ENCODE measurements around the gene TRRAP. TPM values are rescaled to one million over a fixed set of nuclear protein-coding genes. Genes with fewer than 3 reads are reported as not detected.

TRRAP gene
- total RNA-seq, 5 donors from 2014 or later (not counting 1 experiment from before 2014, with no cell fraction given) = 53.9 to 71.7 (median 65.8) TPM

- Mint-ChIP-seq H3K27ac (no peak overlapping the region), H3K4me3 (no peak overlapping the region), H3K36me3 (no peaks in the 10 kb centered on the region), H3K9me3 (no peaks in the 10 kb centered on the region), H3K4me1 (no peaks in the 10 kb centered on the region), H3K27me3 (peaks cover 10 to 17% of the 10 kb centered on the region in 2 donors)
- ATAC-seq (replicated peaks in 1 of 4) (no peak), DNase-seq (no peak)
- CTCF ChIA-PET = no interaction called here
- no peak overlapping the region for H3K27ac ChIP-seq (ENCODE audit: low read length)
- H3K4me1 ChIP-seq (ENCODE audit: control insufficient read depth in 1 of 2, extremely low read depth in 1 of 2, insufficient read depth in 2 of 2, low read length in 2 of 2) = no peaks in the 10 kb centered on the region
- POLR2A ChIA-PET = no interaction called here
- no peaks in the 10 kb centered on the region for H3K36me3 ChIP-seq (ENCODE audit: control insufficient read depth in 2 of 2, extremely low read depth in 1 of 2, insufficient read depth in 1 of 2, low read length in 1 of 2)
- no peak overlapping the region for H3K4me3 ChIP-seq (ENCODE audit: control insufficient read depth in 1 of 2, extremely low read depth in 1 of 2, low read length in 1 of 2)
- peaks cover 0 to 36% of the 10 kb centered on the region in 2 experiments for H3K27me3 ChIP-seq (replicated peaks in 1 of 2; ENCODE audit: control insufficient read depth in 2 of 2, extremely low read depth in 1 of 2, insufficient read depth in 2 of 2, low read length in 1 of 2)
- H3K9me3 ChIP-seq = no peaks in the 10 kb centered on the region
- WGBS (ENCODE audit: insufficient coverage) = 83% methylated on average over 1 of the region's 2 CpGs
Measured at GRCh38 chr7:98863601-98864000, 14.7 kb upstream of the TRRAP start.

DNA sequence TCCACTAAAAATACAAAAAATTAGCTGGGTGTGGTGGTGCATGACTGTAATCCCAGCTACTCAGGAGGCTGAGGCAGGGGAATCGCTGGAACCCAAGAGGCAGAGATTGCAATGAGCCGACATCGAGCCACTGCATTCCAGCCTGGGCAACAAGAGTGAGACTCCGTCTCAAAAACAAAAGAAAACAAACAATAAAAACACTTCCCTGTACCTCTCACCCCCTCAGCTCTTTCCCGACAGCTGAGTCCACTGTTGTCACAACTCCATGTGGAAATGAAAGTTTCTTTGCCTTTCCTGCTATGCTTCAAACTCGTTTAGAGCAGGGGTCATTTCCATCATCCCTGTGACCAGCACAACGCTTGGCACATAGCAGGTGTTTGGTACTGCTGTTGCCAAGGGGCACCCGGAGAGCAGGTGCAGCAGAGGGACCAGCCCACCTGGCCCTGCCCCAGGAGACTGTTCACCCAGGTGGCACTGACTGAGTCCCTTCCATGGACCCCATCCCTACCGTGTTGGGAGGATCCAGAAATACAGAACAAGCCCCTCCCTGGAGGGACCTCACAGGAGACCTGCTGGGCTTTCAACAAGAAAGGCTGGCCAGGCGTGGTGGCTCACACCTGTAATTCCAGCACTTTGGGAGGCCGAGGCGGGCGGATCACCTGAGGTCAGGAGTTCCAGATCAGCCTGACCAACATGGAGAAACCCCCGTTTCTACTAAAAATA lies 13.4 kb upstream of the TRRAP start:
- Mint-ChIP-seq H3K4me1 (no peaks in the 10 kb centered on the region), H3K27me3 (peaks cover 3 to 11% of the 10 kb centered on the region in 2 donors), H3K4me3 (no peak overlapping the region), H3K27ac (no peak overlapping the region), H3K36me3 (no peaks in the 10 kb centered on the region), H3K9me3 (no peaks in the 10 kb centered on the region)
- ATAC-seq (replicated peaks in 1 of 4) (no peak), DNase-seq (no peak)
- CTCF ChIA-PET = no interaction called here
- Histone ChIP-seq H3K9me3 (no peaks in the 10 kb centered on the region), H3K4me3 (ENCODE audit: control insufficient read depth in 1 of 2, extremely low read depth in 1 of 2, low read length in 1 of 2) (no peak overlapping the region), H3K27me3 (replicated peaks in 1 of 2; ENCODE audit: control insufficient read depth in 2 of 2, extremely low read depth in 1 of 2, insufficient read depth in 2 of 2, low read length in 1 of 2) (peaks cover 0 to 37% of the 10 kb centered on the region in 2 experiments), H3K4me1 (ENCODE audit: control insufficient read depth in 1 of 2, extremely low read depth in 1 of 2, insufficient read depth in 2 of 2, low read length in 2 of 2) (peaks cover 0 to 6% of the 10 kb centered on the region in 2 experiments), H3K36me3 (ENCODE audit: control insufficient read depth in 2 of 2, extremely low read depth in 1 of 2, insufficient read depth in 1 of 2, low read length in 1 of 2) (no peaks in the 10 kb centered on the region), H3K27ac (ENCODE audit: low read length) (no peak overlapping the region)
- POLR2A ChIA-PET = no interaction called here
- WGBS (ENCODE audit: insufficient coverage) = 71% methylated on average over 12 of the region's 14 CpGs

DNA sequence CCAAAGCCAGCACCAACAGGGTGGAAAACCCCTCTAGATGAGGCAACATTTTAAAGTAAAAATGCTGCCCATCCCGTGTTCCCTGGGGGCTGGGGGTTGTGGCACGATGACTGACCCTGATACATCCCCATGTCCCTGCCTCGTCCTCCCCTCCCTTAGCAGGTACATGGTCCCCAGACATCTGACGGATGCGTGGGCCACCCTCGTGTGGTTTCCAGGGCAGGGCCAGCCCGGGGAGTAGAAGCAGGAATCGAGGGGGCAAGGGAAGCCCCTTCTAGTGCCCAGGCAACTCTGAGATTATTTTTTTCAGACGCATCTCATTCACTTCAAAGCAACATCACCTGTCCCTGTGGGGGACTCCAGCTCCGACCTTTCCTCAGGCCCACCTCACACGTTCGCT lies 12.0 kb upstream of the TRRAP start:
- Histone ChIP-seq H3K27me3 (replicated peaks in 1 of 2; ENCODE audit: control insufficient read depth in 2 of 2, extremely low read depth in 1 of 2, insufficient read depth in 2 of 2, low read length in 1 of 2) (peaks cover 0 to 45% of the 10 kb centered on the region in 2 experiments), H3K4me3 (ENCODE audit: control insufficient read depth in 1 of 2, extremely low read depth in 1 of 2, low read length in 1 of 2) (no peak overlapping the region), H3K27ac (ENCODE audit: low read length) (no peak overlapping the region), H3K36me3 (ENCODE audit: control insufficient read depth in 2 of 2, extremely low read depth in 1 of 2, insufficient read depth in 1 of 2, low read length in 1 of 2) (no peaks in the 10 kb centered on the region), H3K9me3 (no peaks in the 10 kb centered on the region), H3K4me1 (ENCODE audit: control insufficient read depth in 1 of 2, extremely low read depth in 1 of 2, insufficient read depth in 2 of 2, low read length in 2 of 2) (peaks cover 0 to 20% of the 10 kb centered on the region in 2 experiments)
- CTCF ChIA-PET = no interaction called here
- H3K36me3 Mint-ChIP-seq = no peaks in the 10 kb centered on the region
- ATAC-seq (replicated peaks in 1 of 4) (no peak), DNase-seq (no peak)
- 83% methylated on average over 7 of the region's 12 CpGs for WGBS (ENCODE audit: insufficient coverage)
- POLR2A ChIA-PET = no interaction called here
- peaks cover 5 to 7% (median 7%) of the 10 kb centered on the region in 3 donors for H3K4me1 Mint-ChIP-seq
- H3K4me3 Mint-ChIP-seq = no peak overlapping the region
- peaks cover 4 to 14% of the 10 kb centered on the region in 2 donors for H3K27me3 Mint-ChIP-seq
- H3K9me3 Mint-ChIP-seq = no peaks in the 10 kb centered on the region
- H3K27ac Mint-ChIP-seq = no peak overlapping the region

DNA sequence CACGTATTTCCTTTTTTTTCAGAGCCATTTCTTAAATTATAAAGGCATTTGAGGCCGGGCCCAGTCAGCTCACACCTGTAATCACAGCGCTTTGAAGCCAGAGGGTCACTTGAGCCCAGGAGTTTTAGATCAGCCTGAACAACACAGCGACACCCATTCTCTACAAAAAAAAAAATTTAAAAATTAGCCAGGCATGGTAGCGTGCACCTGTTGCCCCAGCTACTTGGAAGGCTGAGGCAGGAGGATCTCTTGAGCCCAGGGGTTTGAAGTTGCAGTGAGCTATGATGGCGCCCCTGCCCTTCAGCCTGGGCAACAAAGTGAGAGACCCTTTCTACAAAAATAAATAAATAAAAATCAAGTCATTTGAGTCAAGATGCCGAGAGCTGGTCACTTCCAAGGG lies 11.6 kb upstream of the TRRAP start:
- H3K27me3 ChIP-seq (replicated peaks in 1 of 2; ENCODE audit: control insufficient read depth in 2 of 2, extremely low read depth in 1 of 2, insufficient read depth in 2 of 2, low read length in 1 of 2) = peaks cover 0 to 49% of the 10 kb centered on the region in 2 experiments
- H3K27ac ChIP-seq (ENCODE audit: low read length) = no peak overlapping the region
- ATAC-seq (replicated peaks in 1 of 4) (no peak), DNase-seq (no peak)
- H3K36me3 ChIP-seq (ENCODE audit: control insufficient read depth in 2 of 2, extremely low read depth in 1 of 2, insufficient read depth in 1 of 2, low read length in 1 of 2) = no peaks in the 10 kb centered on the region
- ChIA-PET CTCF (no interaction called here), POLR2A (no interaction called here)
- Mint-ChIP-seq H3K36me3 (no peaks in the 10 kb centered on the region), H3K27me3 (peaks cover 4 to 18% of the 10 kb centered on the region in 2 donors), H3K4me3 (no peak overlapping the region), H3K9me3 (no peaks in the 10 kb centered on the region), H3K27ac (no peak overlapping the region), H3K4me1 (peaks cover 5 to 7% (median 7%) of the 10 kb centered on the region in 3 donors)
- no peaks in the 10 kb centered on the region for H3K9me3 ChIP-seq
- no peak overlapping the region for H3K4me3 ChIP-seq (ENCODE audit: control insufficient read depth in 1 of 2, extremely low read depth in 1 of 2, low read length in 1 of 2)
- H3K4me1 ChIP-seq (ENCODE audit: control insufficient read depth in 1 of 2, extremely low read depth in 1 of 2, insufficient read depth in 2 of 2, low read length in 2 of 2) = peaks cover 0 to 20% of the 10 kb centered on the region in 2 experiments
- WGBS (ENCODE audit: insufficient coverage) = 43% methylated on average over 1 of the region's 7 CpGs

GRCh38 chr7:98868450-98868849 lies 9.9 kb upstream of the TRRAP start:
- Mint-ChIP-seq H3K27ac (no peak overlapping the region), H3K9me3 (no peaks in the 10 kb centered on the region), H3K36me3 (no peaks in the 10 kb centered on the region), H3K27me3 (peaks cover 4 to 16% of the 10 kb centered on the region in 2 donors), H3K4me1 (peaks cover 5 to 7% (median 7%) of the 10 kb centered on the region in 3 donors), H3K4me3 (peak overlapping the region in 1 of 3 donors; percentile 30)
- Histone ChIP-seq H3K36me3 (ENCODE audit: control insufficient read depth in 2 of 2, extremely low read depth in 1 of 2, insufficient read depth in 1 of 2, low read length in 1 of 2) (no peaks in the 10 kb centered on the region), H3K9me3 (no peaks in the 10 kb centered on the region), H3K4me1 (ENCODE audit: control insufficient read depth in 1 of 2, extremely low read depth in 1 of 2, insufficient read depth in 2 of 2, low read length in 2 of 2) (peaks cover 0 to 20% of the 10 kb centered on the region in 2 experiments), H3K27me3 (replicated peaks in 1 of 2; ENCODE audit: control insufficient read depth in 2 of 2, extremely low read depth in 1 of 2, insufficient read depth in 2 of 2, low read length in 1 of 2) (peaks cover 0 to 52% of the 10 kb centered on the region in 2 experiments), H3K4me3 (ENCODE audit: control insufficient read depth in 1 of 2, extremely low read depth in 1 of 2, low read length in 1 of 2) (no peak overlapping the region), H3K27ac (ENCODE audit: low read length) (no peak overlapping the region)
- ChIA-PET CTCF (no interaction called here), POLR2A (no interaction called here)
- no peak for ATAC-seq (replicated peaks in 1 of 4)
- WGBS (ENCODE audit: insufficient coverage) = no CpG with 5 or more reads among the region's 2 CpGs
- DNase-seq = no peak

- ChIA-PET CTCF (no interaction called here), POLR2A (no interaction called here)
Measured at GRCh38 chr7:98869027-98869596, 9.2 kb upstream of the TRRAP start.

More at GRCh38 chr7:98869027-98869596, 9.2 kb upstream of the TRRAP start:
- Histone ChIP-seq H3K36me3 (ENCODE audit: control insufficient read depth in 2 of 2, extremely low read depth in 1 of 2, insufficient read depth in 1 of 2, low read length in 1 of 2) (no peaks in the 10 kb centered on the region), H3K27ac (ENCODE audit: low read length) (no peak overlapping the region), H3K4me3 (ENCODE audit: control insufficient read depth in 1 of 2, extremely low read depth in 1 of 2, low read length in 1 of 2) (no peak overlapping the region), H3K9me3 (no peaks in the 10 kb centered on the region), H3K4me1 (ENCODE audit: control insufficient read depth in 1 of 2, extremely low read depth in 1 of 2, insufficient read depth in 2 of 2, low read length in 2 of 2) (peaks cover 0 to 20% of the 10 kb centered on the region in 2 experiments), H3K27me3 (replicated peaks in 1 of 2; ENCODE audit: control insufficient read depth in 2 of 2, extremely low read depth in 1 of 2, insufficient read depth in 2 of 2, low read length in 1 of 2) (peaks cover 0 to 56% of the 10 kb centered on the region in 2 experiments)
- Mint-ChIP-seq H3K27me3 (peaks cover 4 to 16% of the 10 kb centered on the region in 2 donors), H3K4me3 (peak overlapping the region; percentile 6 to 41 (median 30)), H3K9me3 (no peaks in the 10 kb centered on the region), H3K27ac (no peak overlapping the region), H3K4me1 (peaks cover 5 to 7% (median 7%) of the 10 kb centered on the region in 3 donors), H3K36me3 (no peaks in the 10 kb centered on the region)
- 15% methylated on average over 9 of the region's 25 CpGs for WGBS (ENCODE audit: insufficient coverage)
- DNase-seq (no peak), ATAC-seq (replicated peaks in 1 of 4) (no peak)
